ENCODE data around the gene SHH.

SHH gene

GRCh38 chr7:155809947-155810769 lies 2.1 kb downstream of the SHH start:
- H3K4me1 ChIP-seq (ENCODE audit: control insufficient read depth, low read length): peaks cover 2% of the 10 kb centered on the region
- H3F3A ChIP-seq (ENCODE audit: control insufficient read depth, insufficient read depth): no peaks in the 10 kb centered on the region
- TF ChIP-seq, protein P1, sequence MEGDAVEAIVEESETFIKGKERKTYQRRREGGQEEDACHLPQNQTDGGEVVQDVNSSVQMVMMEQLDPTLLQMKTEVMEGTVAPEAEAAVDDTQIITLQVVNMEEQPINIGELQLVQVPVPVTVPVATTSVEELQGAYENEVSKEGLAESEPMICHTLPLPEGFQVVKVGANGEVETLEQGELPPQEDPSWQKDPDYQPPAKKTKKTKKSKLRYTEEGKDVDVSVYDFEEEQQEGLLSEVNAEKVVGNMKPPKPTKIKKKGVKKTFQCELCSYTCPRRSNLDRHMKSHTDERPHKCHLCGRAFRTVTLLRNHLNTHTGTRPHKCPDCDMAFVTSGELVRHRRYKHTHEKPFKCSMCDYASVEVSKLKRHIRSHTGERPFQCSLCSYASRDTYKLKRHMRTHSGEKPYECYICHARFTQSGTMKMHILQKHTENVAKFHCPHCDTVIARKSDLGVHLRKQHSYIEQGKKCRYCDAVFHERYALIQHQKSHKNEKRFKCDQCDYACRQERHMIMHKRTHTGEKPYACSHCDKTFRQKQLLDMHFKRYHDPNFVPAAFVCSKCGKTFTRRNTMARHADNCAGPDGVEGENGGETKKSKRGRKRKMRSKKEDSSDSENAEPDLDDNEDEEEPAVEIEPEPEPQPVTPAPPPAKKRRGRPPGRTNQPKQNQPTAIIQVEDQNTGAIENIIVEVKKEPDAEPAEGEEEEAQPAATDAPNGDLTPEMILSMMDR (IDR thresholded peaks at IDR 0.05; ENCODE audit: low read depth, low read length, poor library complexity, severe bottlenecking): no peak
- no peak for TF ChIP-seq EZH2phosphoT487 (IDR thresholded peaks at IDR 0.05; ENCODE audit: borderline replicate concordance, low read length)
- H3K4me3 ChIP-seq (ENCODE audit: low read length): no peak overlapping the region
- H3K9me3 ChIP-seq (ENCODE audit: control insufficient read depth, insufficient read depth, low read length): no peaks in the 10 kb centered on the region
- no peaks in the 10 kb centered on the region; the same call in 1 of the 2 replicates for H4K20me1 ChIP-seq (ENCODE audit: control insufficient read depth, insufficient read depth, low read depth, low read length)
- no peaks in the 10 kb centered on the region for H3K36me3 ChIP-seq (ENCODE audit: control insufficient read depth, low read length)
- no peaks in the 10 kb centered on the region for H3K79me2 ChIP-seq (ENCODE audit: control insufficient read depth, low read length)
- H3K9me2 ChIP-seq (replicated peaks; ENCODE audit: control insufficient read depth, low read length): no peaks in the 10 kb centered on the region
- H3K4me2 ChIP-seq (ENCODE audit: low read length): no peak overlapping the region
- H3K27ac ChIP-seq (ENCODE audit: low read depth, low read length): no peak overlapping the region
- H3K27me3 ChIP-seq (ENCODE audit: control insufficient read depth, low read length): peaks cover 83% of the 10 kb centered on the region

GRCh38 chr7:155809332-155809946 lies 2.8 kb downstream of the SHH start:
- no peak overlapping the region for H3K4me3 ChIP-seq (ENCODE audit: low read length)

DNA sequence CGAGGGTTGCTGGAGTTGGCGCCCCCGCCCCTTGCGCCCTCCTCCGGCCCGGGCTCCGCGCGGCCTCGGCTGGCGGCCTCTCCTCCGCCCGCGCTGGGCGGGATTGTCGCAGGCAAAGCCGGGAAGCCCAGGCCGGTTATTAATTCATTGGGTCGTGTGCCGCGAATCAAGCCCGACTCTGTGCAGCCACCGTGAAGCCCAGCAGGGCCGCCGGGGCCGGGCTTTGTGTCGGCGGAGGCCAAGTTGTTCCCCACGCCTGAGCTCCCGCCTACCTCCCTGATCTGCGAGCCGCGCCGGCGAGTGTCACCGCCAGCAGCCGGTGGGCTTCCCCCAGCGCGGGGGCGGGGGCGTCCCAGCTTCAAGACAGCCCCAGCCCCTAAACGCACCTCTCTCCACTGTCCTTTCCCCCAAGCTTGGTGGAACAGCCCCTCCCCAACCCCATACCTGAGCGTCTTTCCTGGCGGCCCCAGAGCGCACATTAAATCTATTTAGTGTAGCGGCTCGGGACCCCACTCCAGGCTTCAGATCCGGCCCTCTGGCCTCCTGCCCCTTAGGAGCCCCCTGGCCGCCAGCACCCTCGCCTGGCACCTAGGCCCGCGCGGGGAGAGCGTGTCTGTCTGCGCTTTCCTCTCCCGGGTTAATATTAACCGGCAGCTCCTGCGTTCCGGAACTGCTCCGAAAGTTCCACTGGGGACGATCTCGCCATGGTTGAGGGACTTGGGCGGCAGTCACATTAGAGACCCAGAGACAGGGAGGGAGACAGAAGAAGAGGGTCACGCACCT lies 3.5 kb downstream of the SHH start:
- Histone ChIP-seq H4K20me1 (ENCODE audit: control insufficient read depth, insufficient read depth, low read depth, low read length) (no peaks in the 10 kb centered on the region; the same call in 1 of the 2 replicates), H3K4me2 (ENCODE audit: low read length) (no peak overlapping the region), H3K9me2 (replicated peaks; ENCODE audit: control insufficient read depth, low read length) (no peaks in the 10 kb centered on the region), H3K27me3 (ENCODE audit: control insufficient read depth, low read length) (peaks cover 90% of the 10 kb centered on the region), H3K36me3 (ENCODE audit: control insufficient read depth, low read length) (no peaks in the 10 kb centered on the region), H3K4me3 (ENCODE audit: low read length) (no peak overlapping the region), H3K4me1 (ENCODE audit: control insufficient read depth, low read length) (peaks cover 15% of the 10 kb centered on the region), H3F3A (ENCODE audit: control insufficient read depth, insufficient read depth) (no peaks in the 10 kb centered on the region), H3K27ac (ENCODE audit: low read depth, low read length) (no peak overlapping the region), H3K9me3 (ENCODE audit: control insufficient read depth, insufficient read depth, low read length) (no peaks in the 10 kb centered on the region), H3K79me2 (ENCODE audit: control insufficient read depth, low read length) (no peaks in the 10 kb centered on the region)
- TF ChIP-seq, protein P1 (IDR thresholded peaks at IDR 0.05; ENCODE audit: low read depth, low read length, poor library complexity, severe bottlenecking): no peak
- no peak for TF ChIP-seq EZH2phosphoT487 (IDR thresholded peaks at IDR 0.05; ENCODE audit: borderline replicate concordance, low read length)

More at GRCh38 chr7:155809332-155809946, 2.8 kb downstream of the SHH start:
- H3K4me1 ChIP-seq (ENCODE audit: control insufficient read depth, low read length): peaks cover 8% of the 10 kb centered on the region
- H4K20me1 ChIP-seq (ENCODE audit: control insufficient read depth, insufficient read depth, low read depth, low read length): no peaks in the 10 kb centered on the region; the same call in 1 of the 2 replicates
- H3K27ac ChIP-seq (ENCODE audit: low read depth, low read length): no peak overlapping the region
- H3K79me2 ChIP-seq (ENCODE audit: control insufficient read depth, low read length): no peaks in the 10 kb centered on the region
- peaks cover 90% of the 10 kb centered on the region for H3K27me3 ChIP-seq (ENCODE audit: control insufficient read depth, low read length)
- no peaks in the 10 kb centered on the region for H3K9me2 ChIP-seq (replicated peaks; ENCODE audit: control insufficient read depth, low read length)
- no peak overlapping the region for H3K4me2 ChIP-seq (ENCODE audit: low read length)
- no peaks in the 10 kb centered on the region for H3K36me3 ChIP-seq (ENCODE audit: control insufficient read depth, low read length)
- H3F3A ChIP-seq (ENCODE audit: control insufficient read depth, insufficient read depth): no peaks in the 10 kb centered on the region
- TF ChIP-seq, protein P1 (IDR thresholded peaks at IDR 0.05; ENCODE audit: low read depth, low read length, poor library complexity, severe bottlenecking): no peak
- TF ChIP-seq EZH2phosphoT487 (IDR thresholded peaks at IDR 0.05; ENCODE audit: borderline replicate concordance, low read length): no peak
- no peaks in the 10 kb centered on the region for H3K9me3 ChIP-seq (ENCODE audit: control insufficient read depth, insufficient read depth, low read length)
